Myocyte (in vitro differentiated cells): ENCODE data around the gene KLK15. TPM values are rescaled to one million over a fixed set of nuclear protein-coding genes. Genes with fewer than 3 reads are reported as not detected.

ENCODE experiments used
- DNase-seq: peaks from one replicate; pipeline ENCODE4 v3.0.0-alpha.2; 2012; ENCODE audit warnings: low read depth
- total RNA-seq: library from RNA; depleted of rRNA; stranded (reverse); fragments of >200 nt; gene quantifications from 2 replicates; pipeline ENCODE4 v1.2.3, GENCODE V29; 2014

The KLK15 gene
- total RNA-seq, 1 donor from 2014 or later, result not detected

GRCh38 chr19:50843701-50844221, 10.4 kb upstream of the KLK15 start:
- no peak for DNase-seq

- no peak for DNase-seq
Measured at GRCh38 chr19:50843205-50843604, 9.8 kb upstream of the KLK15 start.

- no peak for DNase-seq
Measured at GRCh38 chr19:50842130-50842529, 8.8 kb upstream of the KLK15 start.

GRCh38 chr19:50839712-50840655, 6.6 kb upstream of the KLK15 start:
- no peak for DNase-seq

GRCh38 chr19:50838239-50838638, 4.9 kb upstream of the KLK15 start:
- DNase-seq, result no peak

GRCh38 chr19:50837300-50837699, 3.9 kb upstream of the KLK15 start:
- no peak for DNase-seq

GRCh38 chr19:50836543-50837195, 3.3 kb upstream of the KLK15 start:
- no peak for DNase-seq

GRCh38 chr19:50835785-50836542, 2.6 kb upstream of the KLK15 start:
- peak; percentile 29 for DNase-seq

GRCh38 chr19:50835103-50835784, 1.9 kb upstream of the KLK15 start:
- no peak for DNase-seq

- DNase-seq, result no peak
Measured at GRCh38 chr19:50833802-50834167, 411 bp upstream of the KLK15 start.

- no peak for DNase-seq
Measured at GRCh38 chr19:50832666-50833065, 708 bp downstream of the KLK15 start.

- DNase-seq, result no peak
Measured at GRCh38 chr19:50831026-50831396, 2.4 kb downstream of the KLK15 start.

GRCh38 chr19:50830266-50831025, 2.9 kb downstream of the KLK15 start:
- no peak for DNase-seq

- DNase-seq, result no peak
Measured at GRCh38 chr19:50829801-50830200, 3.6 kb downstream of the KLK15 start.

GRCh38 chr19:50827476-50827875, 5.9 kb downstream of the KLK15 start:
- DNase-seq, result no peak

- DNase-seq, result no peak
Measured at GRCh38 chr19:50826492-50827240, 6.7 kb downstream of the KLK15 start.

- DNase-seq, result no peak
Measured at GRCh38 chr19:50823389-50824042, 9.9 kb downstream of the KLK15 start, which contains the start of gene KLK1. Gene KLK1 (minus strand): TSS chr19:50823787. CDS start chr19:50823748, 39 bp downstream.

GRCh38 chr19:50822661-50823208, 10.6 kb downstream of the KLK15 start:
- no peak for DNase-seq

- DNase-seq, result no peak
Measured at GRCh38 chr19:50821622-50822021, 11.8 kb downstream of the KLK15 start.
